GM12865 (cell line): Measurements from ENCODE around the gene CREBBP.

ENCODE experiments used
- DNase-seq: peaks from one replicate; pipeline ENCODE4 v3.0.0; 2010; ENCODE audit warnings: low read depth
- H3K4me3 ChIP-seq: 2 replicates; pipeline ENCODE4 v1.5.1; 2011; ENCODE audit warnings: mild to moderate bottlenecking, low read depth, low read length, control low read depth
- CTCF ChIP-seq: IDR thresholded peaks from 2 replicates; pipeline ENCODE4 v1.5.1; 2011; ENCODE audit warnings: low read length, control low read depth, low read depth, inconsistent platforms; ENCODE audit not compliant: insufficient read depth; ENCODE audit errors: missing control alignments

Gene CREBBP

GRCh38 chr16:3691761-3692160 lies 188.8 kb downstream of the CREBBP start:
- TF ChIP-seq CTCF, result no peak
- no peak for DNase-seq
- no peak overlapping the region for H3K4me3 ChIP-seq

DNA sequence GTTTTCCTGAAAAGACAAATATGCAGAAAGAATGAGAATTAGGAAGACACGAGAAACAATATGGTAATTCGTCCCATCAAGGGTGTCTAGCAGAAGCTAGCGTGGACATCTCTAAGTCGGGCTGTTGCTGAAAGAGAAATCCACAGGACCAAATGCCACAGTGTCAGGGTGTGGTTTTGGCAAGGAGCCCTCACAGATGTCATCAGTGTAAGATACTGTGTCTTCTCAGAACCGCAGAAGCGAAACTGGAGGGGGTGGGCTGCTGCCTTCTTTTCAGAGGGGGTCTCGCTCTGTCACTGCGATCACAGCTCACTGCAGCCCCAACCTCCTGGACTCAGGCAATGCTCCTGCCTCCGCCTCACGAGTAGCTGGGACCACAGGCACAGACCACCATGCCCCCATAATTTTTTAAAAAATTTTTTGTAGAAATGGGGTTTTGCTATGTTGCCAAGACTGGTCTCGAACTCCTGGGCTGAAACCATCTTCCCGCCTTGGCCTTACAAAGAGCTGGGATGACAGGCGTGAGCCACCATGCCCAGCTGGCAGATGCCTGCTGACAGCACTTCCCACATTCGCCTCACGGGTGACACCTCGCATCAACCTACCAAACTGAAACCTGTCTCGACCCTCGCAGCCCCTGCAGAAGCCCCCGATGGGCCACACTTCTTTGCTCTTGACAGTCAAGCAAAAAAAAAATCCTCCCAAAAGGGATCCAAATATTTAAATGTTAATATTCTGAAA lies 189.4 kb downstream of the CREBBP start:
- H3K4me3 ChIP-seq, result no peak overlapping the region
- TF ChIP-seq CTCF, result no peak
- no peak for DNase-seq

DNA sequence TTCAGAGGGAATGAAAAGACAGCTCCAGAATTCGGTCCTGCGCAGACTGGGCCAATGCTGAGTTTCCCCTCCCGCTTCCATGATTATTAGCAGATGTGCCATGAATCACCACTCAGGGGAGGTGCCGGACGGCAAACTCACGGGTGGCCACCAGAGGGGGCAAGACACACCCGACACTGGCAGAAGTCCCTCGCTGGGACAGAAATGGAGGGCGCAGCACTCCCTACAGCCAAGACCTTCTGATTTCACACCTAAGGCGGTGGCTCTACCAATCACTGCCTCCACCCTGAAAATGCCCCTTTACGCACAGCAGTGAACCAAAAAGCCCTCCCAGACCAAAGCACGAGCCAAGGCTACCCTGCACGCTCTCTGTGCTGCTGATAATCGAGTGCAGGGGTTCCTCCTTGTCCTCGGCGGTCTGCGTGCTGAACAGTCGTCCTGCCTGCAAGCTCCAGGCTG lies 190.0 kb downstream of the CREBBP start:
- TF ChIP-seq CTCF, result peak; percentile 88
- no peak overlapping the region for H3K4me3 ChIP-seq
- peak; percentile 89 for DNase-seq

DNA sequence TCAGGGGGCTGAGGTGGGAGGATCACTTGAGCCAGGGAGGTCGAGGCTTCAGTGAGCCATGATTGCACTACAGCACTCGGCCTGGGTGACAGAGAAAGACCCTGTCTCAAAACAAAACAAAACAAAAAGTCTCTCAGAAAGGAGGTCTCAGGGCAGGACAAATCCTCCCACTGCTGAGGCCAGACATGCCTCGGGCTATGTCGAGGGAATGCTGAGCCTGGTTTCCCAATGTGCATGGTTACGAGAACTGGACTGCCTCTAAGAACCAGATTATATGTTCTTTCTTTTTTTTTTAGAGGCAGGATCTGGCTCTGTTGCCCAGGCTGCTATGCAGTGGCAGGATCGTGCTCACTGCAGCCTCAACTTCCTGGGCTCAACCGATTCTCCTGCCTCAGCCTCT lies 190.8 kb downstream of the CREBBP start:
- TF ChIP-seq CTCF, result no peak
- DNase-seq, result no peak
- H3K4me3 ChIP-seq, result no peak overlapping the region

GRCh38 chr16:3687792-3688191 lies 192.7 kb downstream of the CREBBP start:
- no peak for DNase-seq
- no peak for TF ChIP-seq CTCF
- no peak overlapping the region for H3K4me3 ChIP-seq

DNA sequence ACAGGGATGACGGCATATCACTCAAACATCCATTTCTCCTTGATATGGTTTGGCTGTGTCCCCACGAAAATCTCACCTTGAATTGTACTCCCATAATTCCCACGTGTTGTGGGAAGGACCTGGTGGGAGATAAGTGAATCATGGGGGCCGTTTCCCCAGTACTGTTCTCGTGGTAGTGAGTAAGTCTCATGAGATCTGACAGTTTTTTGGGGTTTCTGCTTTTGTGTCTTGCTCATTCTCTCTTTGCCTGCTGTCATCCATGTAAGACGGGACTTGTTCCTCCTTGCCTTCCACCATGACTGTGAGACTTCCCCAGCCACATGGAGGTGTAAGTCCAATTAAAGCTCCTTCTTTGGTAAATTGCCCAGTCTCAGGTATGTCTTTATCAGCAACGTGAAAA lies 193.5 kb downstream of the CREBBP start:
- TF ChIP-seq CTCF, result no peak
- DNase-seq, result no peak
- H3K4me3 ChIP-seq, result no peak overlapping the region

DNA sequence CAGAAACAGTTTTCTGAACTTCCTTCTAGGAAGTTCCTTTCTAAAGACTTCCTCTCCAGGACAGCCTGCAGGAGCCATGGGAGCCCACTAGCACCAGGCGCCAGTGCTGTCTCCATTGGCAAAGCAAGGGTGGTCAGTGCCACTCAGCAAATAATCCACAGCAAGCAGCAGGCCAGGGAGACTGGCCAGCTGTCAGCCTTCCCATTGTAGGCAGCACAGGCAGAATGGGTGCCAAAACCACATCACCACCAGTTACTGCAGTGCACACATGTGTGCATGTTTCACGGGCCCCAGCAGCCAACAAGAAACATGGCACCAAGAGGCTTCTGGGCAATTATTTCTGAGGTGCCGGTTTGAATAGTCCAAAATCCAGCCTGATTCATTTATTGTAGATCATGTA lies 199.3 kb downstream of the CREBBP start:
- no peak for DNase-seq
- TF ChIP-seq CTCF, result no peak
- no peak overlapping the region for H3K4me3 ChIP-seq
